Prostate gland (tissue), 2 donors: ENCODE data around the gene CFAP61.

ENCODE experiments used
- CTCF ChIP-seq, 4 experiments: fragments of 200-600 bp in 2 of 4; fragments of 450-650 bp in 2 of 4; sonication (generic) in 2 of 4; IDR thresholded peaks; 1 replicate in 3 of 4; 2 replicates in 1 of 4; pipeline ENCODE4 v1.5.1; 2016 to 2019; ENCODE audit warnings: antibody characterized with exemption in 4 of 4, mild to moderate bottlenecking in 2 of 4, moderate library complexity in 2 of 4
- POLR2A ChIP-seq: fragments of 450-650 bp; IDR thresholded peaks from one replicate; pipeline ENCODE4 v1.6.1; 2016; ENCODE audit warnings: antibody characterized with exemption, mild to moderate bottlenecking
- POLR2AphosphoS5 ChIP-seq: sonication (generic); formaldehyde crosslinking; IDR thresholded peaks from one replicate; pipeline ENCODE4 v1.6.1; 2017; ENCODE audit warnings: antibody characterized with exemption

GRCh38 chr20:20271271-20271670 lies 218.9 kb downstream of the CFAP61 start:
- TF ChIP-seq POLR2A (no peak), CTCF (IDR thresholded peaks at IDR 0.05) (no peak), POLR2AphosphoS5 (no peak)
